HAP-1 (cell line): ENCODE measurements around the gene MBNL2.

Source experiments
- DNase-seq, 2 experiments: peaks; one replicate each; pipeline ENCODE4 v3.0.0-alpha.2; 2016 to 2020; ENCODE audit warnings: low spot score in 2 of 2
- H3K27me3 ChIP-seq: fragments of 250-450 bp; sonication (Bioruptor Pico); 2 replicates; pipeline ENCODE4 v1.5.1; 2020; ENCODE audit warnings: low read depth, mild to moderate bottlenecking, moderate library complexity
- H3K36me3 ChIP-seq: fragments of 250-450 bp; sonication (Bioruptor Pico); replicated peaks from 2 replicates; pipeline ENCODE4 v1.5.1; 2020; ENCODE audit warnings: mild to moderate bottlenecking
- H3K4me1 ChIP-seq: fragments of 250-450 bp; sonication (Bioruptor Pico); 2 replicates; pipeline ENCODE4 v1.5.1; 2020; ENCODE audit warnings: mild to moderate bottlenecking
- H3K4me3 ChIP-seq: fragments of 250-450 bp; sonication (Bioruptor Pico); 2 replicates; pipeline ENCODE4 v1.5.1; 2020; ENCODE audit warnings: mild to moderate bottlenecking, moderate library complexity
- H3K9me3 ChIP-seq: fragments of 250-450 bp; sonication (Bioruptor Pico); 2 replicates; pipeline ENCODE4 v1.5.1; 2020; ENCODE audit warnings: mild to moderate bottlenecking, moderate library complexity
- in situ Hi-C: fragments of 300-500 bp; cut with MboI; formaldehyde crosslinking; loops from 3 replicates; pipeline ENCODE4 v1.14.3; 2020; ENCODE audit warnings: low sequenced_read_pairs, inconsistent platforms, mixed read lengths

Gene MBNL2

DNA sequence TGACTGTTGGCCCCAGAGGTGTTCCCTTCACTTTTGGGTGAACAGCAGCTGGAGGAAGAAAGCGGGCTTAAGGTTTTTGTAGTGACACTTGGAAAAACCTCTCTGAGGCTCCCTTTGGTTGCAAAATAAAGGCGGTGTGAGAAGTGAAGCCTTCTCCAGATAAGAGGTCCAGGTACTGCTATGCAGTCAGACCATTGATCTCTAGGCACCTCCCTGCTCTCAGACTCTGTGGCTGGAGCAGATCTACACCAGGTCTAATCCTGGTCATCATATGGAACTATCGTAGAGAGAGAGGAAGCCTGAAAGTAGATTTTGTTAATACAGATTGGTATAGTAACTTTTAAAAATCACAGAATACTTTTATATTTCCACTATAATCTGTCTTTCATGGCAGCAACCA is 47.5 kb downstream of the MBNL2 start:
- peaks cover 22% of the 10 kb centered on the region for H3K4me1 ChIP-seq
- no peak overlapping the region for H3K4me3 ChIP-seq
- H3K36me3 ChIP-seq = no peaks in the 10 kb centered on the region
- in situ Hi-C loops = no loop called here
- no peaks in the 10 kb centered on the region for H3K9me3 ChIP-seq
- no peak for DNase-seq
- H3K27me3 ChIP-seq = no peaks in the 10 kb centered on the region

DNA sequence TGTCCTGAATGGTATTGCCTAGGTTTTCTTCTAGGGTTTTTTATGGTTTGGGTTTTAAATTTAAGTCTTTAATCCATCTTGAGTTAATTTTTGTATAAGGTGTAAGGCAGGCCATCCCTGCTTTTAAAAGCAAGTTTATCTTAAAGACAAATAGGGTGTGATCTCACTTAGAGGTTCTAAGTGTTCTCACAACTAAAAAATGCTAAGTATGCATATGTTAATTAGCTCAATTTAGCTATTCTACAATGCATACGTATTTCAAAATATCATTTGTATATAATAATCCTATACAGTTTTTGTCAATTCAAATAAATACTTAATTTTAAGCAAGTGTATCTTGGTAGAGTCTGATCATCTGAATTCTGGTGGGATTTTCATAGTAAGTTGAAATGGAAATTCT is 50.4 kb downstream of the MBNL2 start:
- in situ Hi-C loops = no loop called here
- DNase-seq = no peak
- Histone ChIP-seq H3K27me3 (no peaks in the 10 kb centered on the region), H3K4me3 (no peak overlapping the region), H3K9me3 (no peaks in the 10 kb centered on the region), H3K36me3 (no peaks in the 10 kb centered on the region), H3K4me1 (peaks cover 14% of the 10 kb centered on the region)

DNA sequence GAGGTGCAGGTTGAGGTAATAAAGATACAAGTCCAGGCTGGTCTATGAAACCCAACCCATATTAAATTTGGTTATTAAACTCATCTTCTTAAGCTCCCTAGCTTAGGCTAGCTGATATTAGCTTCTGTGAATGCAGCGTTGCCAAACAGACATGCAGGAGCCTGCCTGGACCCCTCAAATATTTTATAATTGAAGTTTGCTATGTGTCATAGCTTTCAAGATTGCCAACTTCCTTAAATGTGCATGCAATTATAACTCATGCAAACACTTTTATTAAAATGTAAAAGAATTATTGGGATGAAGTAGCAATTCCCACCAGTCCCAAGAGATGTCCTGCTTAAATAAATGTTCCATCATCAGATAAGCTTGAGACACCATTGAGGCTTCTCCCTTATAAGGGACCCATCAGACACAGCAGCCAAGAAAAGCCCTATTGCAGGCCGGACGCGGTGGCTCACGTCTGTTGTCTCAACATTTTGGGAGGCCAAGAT is 51.3 kb downstream of the MBNL2 start:
- Histone ChIP-seq H3K4me1 (peaks cover 14% of the 10 kb centered on the region), H3K27me3 (no peaks in the 10 kb centered on the region), H3K9me3 (no peaks in the 10 kb centered on the region), H3K4me3 (no peak overlapping the region), H3K36me3 (no peaks in the 10 kb centered on the region)
- no peak for DNase-seq
- in situ Hi-C loops = no loop called here

DNA sequence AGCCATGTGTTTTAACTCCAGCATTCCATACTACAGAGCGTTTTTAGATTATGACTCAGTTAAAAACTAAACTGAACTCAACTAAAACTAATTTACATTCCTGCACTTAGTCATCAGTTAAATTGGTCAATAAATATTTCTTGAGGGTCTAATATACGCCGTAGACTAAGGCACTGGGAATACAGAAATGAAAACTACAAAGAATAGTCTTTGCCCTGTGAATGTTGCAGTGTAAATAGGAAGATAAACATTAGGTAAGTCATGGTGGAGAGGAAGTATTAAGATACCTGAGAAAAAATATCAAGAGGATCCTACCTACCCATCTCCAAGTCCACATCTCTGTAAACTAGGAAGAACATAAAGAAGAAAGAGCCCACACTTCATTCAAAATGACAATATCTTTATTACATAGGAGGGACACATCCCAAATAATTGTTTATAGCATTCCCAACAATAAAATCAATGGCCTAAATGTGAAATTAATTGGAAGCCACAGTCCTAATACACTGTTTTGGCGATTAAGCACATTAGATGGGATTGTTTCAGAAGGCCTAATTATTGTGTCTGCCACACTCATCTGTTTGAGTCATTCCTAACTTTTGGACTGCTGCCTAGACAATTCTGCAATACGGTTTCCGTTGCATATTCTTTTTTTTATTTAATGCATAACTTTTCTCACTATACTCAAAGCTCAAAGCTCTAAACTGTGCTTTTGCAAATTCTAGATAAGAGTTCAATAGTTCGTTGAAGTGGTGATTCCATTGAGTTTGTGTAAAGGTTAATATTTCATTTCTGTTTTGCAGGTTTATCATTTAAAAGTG is 52.9 kb downstream of the MBNL2 start:
- Histone ChIP-seq H3K27me3 (no peaks in the 10 kb centered on the region), H3K36me3 (no peaks in the 10 kb centered on the region), H3K4me3 (no peak overlapping the region), H3K4me1 (peaks cover 14% of the 10 kb centered on the region), H3K9me3 (no peaks in the 10 kb centered on the region)
- no peak for DNase-seq
- in situ Hi-C loops = no loop called here

DNA sequence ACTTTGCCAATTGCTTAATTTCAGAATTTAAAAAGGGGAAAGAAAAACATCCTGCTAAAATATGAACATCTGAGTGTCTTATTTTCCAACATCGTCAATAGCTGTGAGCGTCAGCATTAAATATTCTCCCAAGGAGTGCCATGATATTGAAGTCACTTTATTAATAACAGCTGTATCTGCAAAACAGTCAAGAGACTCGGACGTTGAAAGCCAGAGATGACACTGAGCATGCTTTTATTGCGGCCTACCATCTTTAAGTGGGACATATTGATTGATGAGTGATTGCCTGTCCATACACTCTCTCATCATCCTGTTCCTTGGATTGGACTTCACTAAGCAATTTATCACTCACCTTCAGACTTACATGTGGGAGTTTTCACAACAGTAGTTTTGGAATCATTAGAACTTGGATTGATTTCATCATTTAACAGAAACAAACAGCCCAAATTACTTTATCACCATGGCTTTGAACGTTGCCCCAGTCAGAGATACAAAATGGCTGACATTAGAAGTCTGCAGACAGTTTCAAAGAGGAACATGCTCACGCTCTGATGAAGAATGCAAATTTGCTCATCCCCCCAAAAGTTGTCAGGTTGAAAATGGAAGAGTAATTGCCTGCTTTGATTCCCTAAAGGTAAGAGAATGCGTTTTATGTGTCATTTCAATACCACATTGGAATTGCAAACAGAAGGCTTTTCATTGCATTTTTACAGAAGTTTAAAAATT is 53.8 kb downstream of the MBNL2 start:
- in situ Hi-C loops = no loop called here
- Histone ChIP-seq H3K4me3 (no peak overlapping the region), H3K4me1 (peaks cover 14% of the 10 kb centered on the region), H3K27me3 (no peaks in the 10 kb centered on the region), H3K36me3 (no peaks in the 10 kb centered on the region), H3K9me3 (no peaks in the 10 kb centered on the region)
- DNase-seq = no peak

DNA sequence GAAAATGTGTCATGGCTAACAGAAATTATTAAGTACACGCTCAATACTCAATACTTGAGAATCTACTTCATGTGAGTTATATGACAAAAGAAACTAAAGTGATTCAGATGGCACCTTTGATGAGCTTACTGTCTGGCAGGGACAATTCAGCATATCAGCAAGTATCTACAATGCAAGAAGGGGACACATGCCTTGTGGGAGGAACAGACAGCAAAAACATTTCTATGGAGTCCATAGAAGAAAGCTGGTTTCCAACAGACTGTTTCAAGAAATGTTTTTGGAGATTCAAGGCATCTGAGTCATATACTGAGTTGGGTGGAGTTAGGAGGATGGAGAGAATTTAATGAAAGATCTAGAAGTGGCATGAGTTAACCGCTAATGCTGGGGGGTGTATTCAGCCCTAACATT is 54.7 kb downstream of the MBNL2 start:
- no peak overlapping the region for H3K4me3 ChIP-seq
- DNase-seq = no peak
- in situ Hi-C loops = no loop called here

DNA sequence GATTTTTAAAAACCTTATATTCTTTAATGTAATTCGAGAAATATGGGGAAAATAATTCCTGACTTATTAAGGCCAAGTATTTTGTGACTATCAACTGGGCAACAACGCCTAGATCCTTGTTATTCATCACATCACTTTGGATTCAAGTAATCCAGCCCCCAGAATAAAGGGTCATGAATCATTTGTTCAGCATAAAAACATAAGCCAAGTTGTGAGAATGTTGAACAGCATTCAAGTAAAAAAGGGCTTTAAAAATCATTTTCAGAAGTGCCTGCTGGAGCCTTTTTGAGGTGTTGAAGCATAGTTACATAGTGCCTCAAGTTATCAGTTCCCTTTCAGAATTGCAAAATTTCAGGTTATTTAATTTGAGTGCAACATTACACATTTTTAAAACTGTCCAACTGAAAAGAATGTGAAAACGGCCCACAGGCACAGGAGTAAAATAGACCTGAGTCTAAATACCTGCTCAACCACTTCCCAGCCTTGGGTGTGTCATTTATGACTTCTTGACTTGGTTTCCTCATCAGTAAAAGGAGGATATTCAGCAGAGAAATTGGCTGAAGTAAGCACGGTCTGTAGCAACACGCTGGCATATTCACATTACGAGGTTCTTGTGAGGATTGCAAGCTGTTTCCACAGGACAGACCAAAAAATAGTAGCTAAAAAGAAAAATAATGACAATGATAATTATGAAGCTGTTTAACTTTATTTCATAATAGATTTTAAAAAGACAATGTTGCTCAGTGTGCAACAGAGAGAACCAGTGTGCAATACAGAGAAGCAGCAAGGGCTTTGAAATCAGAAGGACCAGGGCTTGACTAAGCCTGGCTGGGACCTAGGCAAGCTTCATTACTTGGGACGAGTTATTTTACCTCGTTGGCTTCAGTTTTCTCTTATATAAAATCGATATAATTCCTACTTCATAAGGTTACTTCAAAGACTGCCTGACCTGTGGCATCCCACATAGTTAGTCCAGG is 56.6 kb downstream of the MBNL2 start:
- no peaks in the 10 kb centered on the region for H3K36me3 ChIP-seq
- in situ Hi-C loops = no loop called here
- DNase-seq = no peak
- H3K9me3 ChIP-seq = no peaks in the 10 kb centered on the region
- no peak overlapping the region for H3K4me3 ChIP-seq
- no peaks in the 10 kb centered on the region for H3K27me3 ChIP-seq
- H3K4me1 ChIP-seq = no peaks in the 10 kb centered on the region

More for the DNA sequence above, 54.7 kb downstream of the MBNL2 start:
- Histone ChIP-seq H3K4me1 (peaks cover 9% of the 10 kb centered on the region), H3K9me3 (no peaks in the 10 kb centered on the region), H3K36me3 (no peaks in the 10 kb centered on the region), H3K27me3 (no peaks in the 10 kb centered on the region)

DNA sequence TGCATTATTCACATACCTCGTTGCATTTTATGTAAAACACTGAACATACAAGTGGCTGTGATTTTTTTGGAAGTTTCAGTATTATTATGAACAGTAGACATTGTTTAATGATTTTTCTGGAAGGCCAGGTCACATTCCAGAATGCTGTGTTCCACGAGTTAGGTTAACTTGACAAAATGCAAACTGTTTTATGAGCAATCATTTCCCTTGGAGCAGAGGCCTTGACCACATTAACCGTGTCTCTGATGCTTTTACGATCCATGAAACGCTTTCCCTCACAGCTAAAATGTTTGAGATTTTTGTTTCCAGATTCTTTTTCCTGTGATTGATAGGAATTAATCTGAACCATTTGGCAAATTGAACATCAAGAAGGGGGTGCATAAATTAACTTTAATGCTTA is 57.8 kb downstream of the MBNL2 start:
- H3K36me3 ChIP-seq = no peaks in the 10 kb centered on the region
- DNase-seq = no peak
- H3K27me3 ChIP-seq = no peaks in the 10 kb centered on the region
- no peak overlapping the region for H3K4me3 ChIP-seq
- no peaks in the 10 kb centered on the region for H3K4me1 ChIP-seq
- in situ Hi-C loops = no loop called here
- no peaks in the 10 kb centered on the region for H3K9me3 ChIP-seq

DNA sequence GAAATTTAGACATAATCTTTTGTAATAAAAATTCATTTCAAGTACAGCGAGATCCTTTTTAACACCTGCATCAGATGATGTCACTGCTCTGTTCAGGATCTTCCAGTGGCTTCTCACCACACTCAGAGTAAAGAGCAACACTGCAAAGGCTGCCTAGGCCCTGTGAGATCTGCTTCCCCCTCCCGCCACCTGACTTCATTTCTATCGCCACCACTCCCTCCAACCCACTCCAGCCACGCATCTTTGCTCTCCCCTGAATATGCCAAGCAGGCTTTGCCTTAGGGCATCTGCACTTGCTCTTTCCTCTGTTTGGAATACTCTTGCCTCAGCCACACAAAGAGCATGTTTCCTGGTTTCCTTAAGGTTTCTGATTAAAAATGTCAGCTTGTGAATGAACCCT is 58.3 kb downstream of the MBNL2 start:
- no peak overlapping the region for H3K4me3 ChIP-seq
- no peaks in the 10 kb centered on the region for H3K27me3 ChIP-seq
- H3K36me3 ChIP-seq = no peaks in the 10 kb centered on the region
- H3K4me1 ChIP-seq = no peaks in the 10 kb centered on the region
- H3K9me3 ChIP-seq = no peaks in the 10 kb centered on the region
- in situ Hi-C loops = no loop called here
- peak in 1 of 2 experiments; percentile 32 for DNase-seq

DNA sequence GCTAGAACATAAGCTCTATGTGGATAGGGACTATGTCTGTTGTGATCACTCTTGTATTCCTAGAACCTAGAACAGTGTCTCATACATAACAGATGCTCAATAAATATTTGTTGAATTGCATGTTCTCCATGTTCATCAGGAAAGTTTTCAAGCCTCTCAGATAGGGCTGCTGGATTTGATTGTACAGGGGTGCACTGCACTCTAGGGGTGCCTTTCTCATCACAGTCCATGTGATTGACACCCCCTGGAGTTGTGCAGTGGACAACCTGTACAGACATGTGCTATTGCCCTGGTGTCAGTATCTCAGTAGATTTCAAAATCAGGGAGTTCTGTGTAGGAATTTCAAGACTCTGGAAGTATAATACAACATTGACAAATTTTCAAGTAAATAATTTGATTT is 58.9 kb downstream of the MBNL2 start:
- H3K4me1 ChIP-seq = no peaks in the 10 kb centered on the region
- no peak for DNase-seq
- H3K36me3 ChIP-seq = no peaks in the 10 kb centered on the region
- H3K9me3 ChIP-seq = no peaks in the 10 kb centered on the region
- H3K4me3 ChIP-seq = no peak overlapping the region
- H3K27me3 ChIP-seq = no peaks in the 10 kb centered on the region
- in situ Hi-C loops = no loop called here

DNA sequence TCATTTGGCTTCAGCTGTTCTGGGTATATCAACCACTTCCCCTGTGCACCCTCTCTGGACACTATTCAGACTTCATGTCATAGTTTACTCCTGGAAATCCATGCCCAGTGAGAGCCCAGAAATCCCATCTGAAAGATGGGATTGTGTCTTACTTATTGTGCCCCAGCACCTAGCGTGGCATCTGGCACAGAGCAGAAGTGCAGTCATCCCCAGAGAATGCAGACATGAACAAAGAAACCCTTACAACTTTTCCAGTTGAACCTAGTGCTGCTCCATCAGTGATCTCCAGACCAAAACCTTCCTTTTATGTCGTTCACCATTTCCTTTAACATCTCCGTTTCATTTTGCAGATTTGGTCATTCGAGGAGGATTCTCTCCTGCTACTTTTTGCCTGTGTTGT is 60.6 kb downstream of the MBNL2 start:
- no peaks in the 10 kb centered on the region for H3K36me3 ChIP-seq
- H3K4me3 ChIP-seq = no peak overlapping the region
- in situ Hi-C loops = no loop called here
- H3K4me1 ChIP-seq = no peaks in the 10 kb centered on the region
- H3K9me3 ChIP-seq = no peaks in the 10 kb centered on the region
- no peaks in the 10 kb centered on the region for H3K27me3 ChIP-seq
- DNase-seq = no peak

DNA sequence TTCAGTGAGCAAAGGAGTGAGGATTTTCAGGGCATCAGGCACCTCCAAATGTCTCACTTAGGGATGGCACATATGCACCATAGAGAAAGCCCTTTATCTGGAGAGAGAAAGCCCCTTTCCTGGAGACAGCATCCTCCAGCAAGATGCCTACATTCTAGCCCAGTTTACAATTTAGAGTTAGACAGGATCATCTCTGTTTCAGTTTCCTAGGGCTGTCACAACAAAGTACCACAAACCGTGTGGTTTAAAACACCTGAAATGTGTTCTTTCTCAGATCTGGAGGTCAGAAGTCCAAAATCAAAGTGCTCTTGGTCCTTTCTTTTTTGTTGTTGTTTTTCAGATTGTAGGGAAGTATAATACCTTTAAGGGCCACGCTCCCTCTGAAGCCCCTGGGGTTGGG is 61.8 kb downstream of the MBNL2 start:
- Histone ChIP-seq H3K4me1 (no peaks in the 10 kb centered on the region), H3K4me3 (no peak overlapping the region), H3K9me3 (no peaks in the 10 kb centered on the region), H3K27me3 (no peaks in the 10 kb centered on the region), H3K36me3 (no peaks in the 10 kb centered on the region)
- no peak for DNase-seq
- in situ Hi-C loops = no loop called here

DNA sequence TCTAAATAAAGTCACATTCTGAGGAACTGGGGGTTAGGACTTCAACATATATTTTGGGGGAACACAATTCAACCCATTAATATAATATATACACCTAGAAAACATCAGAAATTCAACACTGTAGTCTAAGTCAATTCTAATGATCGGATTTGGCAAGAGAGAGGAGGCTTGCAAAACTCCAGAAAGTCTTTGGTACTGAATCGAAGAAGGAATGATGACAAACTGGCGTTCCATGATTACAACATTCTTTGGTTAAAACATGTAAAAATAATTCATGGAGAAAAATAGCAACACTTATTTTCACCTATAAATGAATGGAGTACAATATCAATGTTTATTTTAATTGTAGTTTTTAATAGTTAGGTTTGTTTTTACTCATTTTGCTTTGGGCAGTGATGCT is 62.4 kb downstream of the MBNL2 start:
- in situ Hi-C loops = no loop called here
- DNase-seq = no peak
- no peak overlapping the region for H3K4me3 ChIP-seq
- H3K9me3 ChIP-seq = no peaks in the 10 kb centered on the region
- no peaks in the 10 kb centered on the region for H3K36me3 ChIP-seq
- H3K4me1 ChIP-seq = no peaks in the 10 kb centered on the region
- H3K27me3 ChIP-seq = no peaks in the 10 kb centered on the region
